Calu3 (cell line): Measurements from ENCODE around the gene TNFAIP8L1. TPM values are rescaled to one million over a fixed set of nuclear protein-coding genes. Genes with fewer than 3 reads are reported as not detected.

Experiments
- BruUV-seq: library from RNA; stranded (reverse); fragments of 400-500 nt; replicated peaks from 2 replicates; lab custom pipeline; 2021; lab: Mats Ljungman, UMichigan
- CTCF ChIA-PET: fragments of 300-600 bp; sonication (Branson Sonifier 250); formaldehyde crosslinking; loops from one replicate; lab custom pipeline; 2022; ENCODE audit warnings: antibody characterized with exemption; lab: Charles Lee
- DNase-seq: peaks from one replicate; pipeline ENCODE4 v3.0.0; 2022
- H3K27ac Mint-ChIP-seq: one replicate; pipeline ENCODE4 v1.8.0; 2022; ENCODE audit warnings: mixed read lengths; ENCODE audit not compliant: unreplicated experiment
- H3K27me3 Mint-ChIP-seq: one replicate; pipeline ENCODE4 v1.8.0; 2022; ENCODE audit warnings: mixed read lengths; ENCODE audit not compliant: unreplicated experiment
- H3K36me3 Mint-ChIP-seq: one replicate; pipeline ENCODE4 v1.8.0; 2022; ENCODE audit warnings: mild to moderate bottlenecking, moderate library complexity, mixed read lengths; ENCODE audit not compliant: insufficient read depth, unreplicated experiment
- H3K4me1 Mint-ChIP-seq: one replicate; pipeline ENCODE4 v1.8.0; 2022; ENCODE audit warnings: mild to moderate bottlenecking, low read depth, mixed read lengths; ENCODE audit not compliant: unreplicated experiment
- H3K4me3 Mint-ChIP-seq: one replicate; pipeline ENCODE4 v1.8.0; 2022; ENCODE audit warnings: mild to moderate bottlenecking, low read depth, moderate library complexity, mixed read lengths; ENCODE audit not compliant: unreplicated experiment
- H3K9me3 Mint-ChIP-seq: one replicate; pipeline ENCODE4 v1.8.0; 2022; ENCODE audit warnings: low read depth, mixed read lengths; ENCODE audit not compliant: unreplicated experiment
- CTCF ChIP-seq: fragments of 200-600 bp; IDR thresholded peaks from one replicate; pipeline ENCODE4 v1.8.0; 2022; ENCODE audit warnings: antibody characterized with exemption; ENCODE audit not compliant: unreplicated experiment
- intact Hi-C: fragments of 100-400 bp; cut with micrococcal nuclease; formaldehyde crosslinking; loops from one replicate; pipeline ENCODE4 v1.10.0; 2022; ENCODE audit not compliant: unreplicated experiment
- total RNA-seq: library from RNA; stranded (reverse); gene quantifications from 2 replicates; pipeline ENCODE4 v1.2.3, GENCODE V29; 2022

TNFAIP8L1 gene
- total RNA-seq, 1 experiment from 2014 or later: 5.3 TPM

GRCh38 chr19:4613254-4613751 lies 26.0 kb upstream of the TNFAIP8L1 start:
- CTCF ChIA-PET: no interaction called here
- H3K27ac Mint-ChIP-seq: no peak overlapping the region
- no peaks in the 10 kb centered on the region for H3K4me1 Mint-ChIP-seq
- DNase-seq: no peak
- peaks cover 51% of the 10 kb centered on the region for H3K27me3 Mint-ChIP-seq
- intact Hi-C loops: no loop called here
- no peak for TF ChIP-seq CTCF
- peaks cover 4% of the 10 kb centered on the region for H3K36me3 Mint-ChIP-seq
- H3K9me3 Mint-ChIP-seq: no peaks in the 10 kb centered on the region
- no TSS peak for BruUV-seq
- H3K4me3 Mint-ChIP-seq: no peak overlapping the region

GRCh38 chr19:4618019-4618418 lies 21.3 kb upstream of the TNFAIP8L1 start:
- Mint-ChIP-seq H3K9me3 (no peaks in the 10 kb centered on the region), H3K27me3 (peaks cover 48% of the 10 kb centered on the region), H3K4me1 (no peaks in the 10 kb centered on the region), H3K4me3 (no peak overlapping the region), H3K36me3 (no peaks in the 10 kb centered on the region), H3K27ac (no peak overlapping the region)
- no peak for DNase-seq
- TF ChIP-seq CTCF: no peak
- no TSS peak for BruUV-seq
- intact Hi-C loops: no loop called here
- CTCF ChIA-PET: no interaction called here

GRCh38 chr19:4619668-4620294 lies 19.5 kb upstream of the TNFAIP8L1 start:
- DNase-seq: no peak
- CTCF ChIA-PET: no interaction called here
- no peaks in the 10 kb centered on the region for H3K9me3 Mint-ChIP-seq
- no TSS peak for BruUV-seq
- no peaks in the 10 kb centered on the region for H3K36me3 Mint-ChIP-seq
- H3K4me3 Mint-ChIP-seq: no peak overlapping the region
- peaks cover 33% of the 10 kb centered on the region for H3K27me3 Mint-ChIP-seq
- TF ChIP-seq CTCF: no peak
- intact Hi-C loops: no loop called here
- H3K4me1 Mint-ChIP-seq: no peaks in the 10 kb centered on the region
- H3K27ac Mint-ChIP-seq: no peak overlapping the region

GRCh38 chr19:4620675-4621074 lies 18.6 kb upstream of the TNFAIP8L1 start:
- Mint-ChIP-seq H3K36me3 (no peaks in the 10 kb centered on the region), H3K27me3 (peaks cover 33% of the 10 kb centered on the region), H3K4me1 (no peaks in the 10 kb centered on the region), H3K27ac (no peak overlapping the region), H3K9me3 (no peaks in the 10 kb centered on the region), H3K4me3 (no peak overlapping the region)
- intact Hi-C loops: no loop called here
- no peak for DNase-seq
- CTCF ChIA-PET: no interaction called here
- no peak for TF ChIP-seq CTCF
- no TSS peak for BruUV-seq
